Measurements from ENCODE around the gene RSF1.

GRCh38 chr11:77732143-77732542, 88.4 kb downstream of the RSF1 start:
- TF ChIP-seq, protein P1, sequence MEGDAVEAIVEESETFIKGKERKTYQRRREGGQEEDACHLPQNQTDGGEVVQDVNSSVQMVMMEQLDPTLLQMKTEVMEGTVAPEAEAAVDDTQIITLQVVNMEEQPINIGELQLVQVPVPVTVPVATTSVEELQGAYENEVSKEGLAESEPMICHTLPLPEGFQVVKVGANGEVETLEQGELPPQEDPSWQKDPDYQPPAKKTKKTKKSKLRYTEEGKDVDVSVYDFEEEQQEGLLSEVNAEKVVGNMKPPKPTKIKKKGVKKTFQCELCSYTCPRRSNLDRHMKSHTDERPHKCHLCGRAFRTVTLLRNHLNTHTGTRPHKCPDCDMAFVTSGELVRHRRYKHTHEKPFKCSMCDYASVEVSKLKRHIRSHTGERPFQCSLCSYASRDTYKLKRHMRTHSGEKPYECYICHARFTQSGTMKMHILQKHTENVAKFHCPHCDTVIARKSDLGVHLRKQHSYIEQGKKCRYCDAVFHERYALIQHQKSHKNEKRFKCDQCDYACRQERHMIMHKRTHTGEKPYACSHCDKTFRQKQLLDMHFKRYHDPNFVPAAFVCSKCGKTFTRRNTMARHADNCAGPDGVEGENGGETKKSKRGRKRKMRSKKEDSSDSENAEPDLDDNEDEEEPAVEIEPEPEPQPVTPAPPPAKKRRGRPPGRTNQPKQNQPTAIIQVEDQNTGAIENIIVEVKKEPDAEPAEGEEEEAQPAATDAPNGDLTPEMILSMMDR (IDR thresholded peaks at IDR 0.05) = no peak
- TF ChIP-seq SIN3A (IDR thresholded peaks at IDR 0.05; ENCODE audit: borderline replicate concordance, insufficient read depth, low read depth, low read length) = no peak

Data from Panc1 (cell line).